Activated CD4-positive, alpha-beta T cell treated with anti-CD3 and anti-CD28 coated beads, Interleukin-10, Interleukin-2, amounts not matched to agents 100 ng/mL and 50 ng/mL, durations not matched to agents 16 hours and 8 hours (primary cell): ENCODE data around the gene MARCHF3.
"Not testable (repeated sequence)": the region's sequence is repeated elsewhere in the genome, so short reads cannot be mapped to it uniquely, and the experiment has no call there.

Source experiments
- DNase-seq: peaks from one replicate; pipeline ENCODE4 v3.0.0-alpha.2; 2020

MARCHF3 gene

GRCh38 chr5:127011153-127011552 is 19.2 kb downstream of the MARCHF3 start:
- DNase-seq, result no peak

DNA sequence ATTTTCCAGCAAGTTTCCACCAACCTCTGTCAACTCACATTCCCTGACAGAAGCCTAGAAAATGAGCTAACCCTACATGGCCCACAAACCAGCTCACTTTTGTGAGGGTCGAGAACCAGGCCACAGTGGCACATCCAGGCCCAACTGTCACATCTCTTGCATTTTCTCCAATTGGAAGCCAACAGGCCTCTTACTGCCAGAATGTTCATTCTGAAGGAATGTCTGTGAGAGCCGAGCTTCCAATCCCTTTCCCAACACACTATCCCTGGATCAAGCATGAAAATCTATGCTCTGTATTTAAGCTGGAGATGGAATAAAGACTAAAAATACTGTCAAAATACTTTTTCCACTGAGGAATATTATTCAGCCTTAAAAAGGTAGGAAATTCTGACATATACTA is 20.0 kb downstream of the MARCHF3 start:
- DNase-seq, result no peak

GRCh38 chr5:127009784-127010183 is 20.6 kb downstream of the MARCHF3 start:
- DNase-seq, result no peak

- DNase-seq, result no peak
Measured at GRCh38 chr5:127008300-127008975, 21.9 kb downstream of the MARCHF3 start.

DNA sequence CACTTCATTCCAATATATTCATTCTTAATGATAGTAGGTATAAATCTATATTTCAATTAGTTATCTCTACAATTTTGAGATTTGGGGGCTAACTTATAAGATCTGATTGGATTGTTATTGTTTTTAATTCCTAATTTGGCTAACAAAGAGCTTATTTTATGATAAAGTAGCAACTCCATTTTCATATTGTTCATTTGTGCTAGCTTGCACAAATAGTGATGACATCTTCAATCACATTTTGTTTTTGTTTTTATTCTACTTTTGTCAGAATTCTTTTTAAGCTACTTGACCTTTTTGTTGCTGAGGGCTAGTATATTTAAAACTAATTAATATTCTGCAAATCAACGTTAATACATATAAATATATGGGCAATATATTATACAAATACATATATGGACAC is 22.8 kb downstream of the MARCHF3 start:
- DNase-seq, result no peak

DNA sequence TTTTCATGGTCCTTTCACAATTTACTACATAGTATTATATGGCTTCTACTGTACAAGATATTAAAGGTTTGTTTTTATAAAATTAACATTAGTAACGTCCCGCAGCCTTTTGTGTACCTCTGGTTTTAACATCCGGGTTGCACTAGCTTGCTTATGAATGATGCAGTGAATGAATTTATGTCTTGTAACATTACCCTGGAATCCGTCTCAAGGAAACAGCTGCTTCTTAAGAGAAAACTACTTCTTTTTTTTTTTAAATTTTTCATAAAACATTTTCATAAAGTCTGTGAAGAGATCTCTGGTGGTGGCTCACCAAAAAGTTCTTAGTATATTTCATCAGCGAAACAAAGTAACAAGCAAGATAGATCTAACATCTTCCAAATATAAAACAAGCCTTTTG is 23.6 kb downstream of the MARCHF3 start:
- no peak for DNase-seq

- not testable (repeated sequence) for DNase-seq
Measured at GRCh38 chr5:127005282-127005681, 25.1 kb downstream of the MARCHF3 start.

- no peak for DNase-seq
Measured at GRCh38 chr5:127004721-127005120, 25.6 kb downstream of the MARCHF3 start.

DNA sequence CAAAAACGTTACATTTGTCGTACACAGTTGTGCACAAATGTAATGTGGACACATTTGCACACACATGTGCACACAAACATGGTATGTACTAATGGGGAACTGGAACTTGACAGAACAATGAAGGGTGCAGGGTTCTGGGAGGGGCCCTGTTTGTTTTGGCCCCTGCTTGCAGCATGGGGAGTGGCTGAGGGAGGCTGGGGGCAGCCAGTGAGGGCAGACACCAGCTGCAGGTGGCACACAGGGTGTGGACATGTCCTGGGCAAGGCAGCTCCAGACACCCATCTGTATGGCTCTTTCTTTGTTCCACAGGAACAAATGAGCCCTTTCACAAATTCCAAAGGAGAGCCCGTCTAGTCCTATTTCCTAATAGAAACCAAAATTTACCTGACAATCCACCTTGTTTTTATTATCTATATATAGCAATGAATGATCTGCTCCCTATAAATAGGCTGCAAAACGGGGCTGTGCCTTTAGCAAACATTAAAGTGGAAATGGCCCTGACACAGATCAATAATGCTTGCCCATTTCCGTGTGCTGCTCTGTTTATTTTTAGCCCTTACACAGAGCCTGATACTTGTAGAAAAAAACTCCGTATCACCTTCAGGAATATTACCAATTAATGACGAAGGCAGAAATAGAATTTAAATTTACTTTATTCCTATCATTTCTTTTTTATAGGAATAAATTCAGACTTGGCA is 26.4 kb downstream of the MARCHF3 start:
- no peak for DNase-seq

DNA sequence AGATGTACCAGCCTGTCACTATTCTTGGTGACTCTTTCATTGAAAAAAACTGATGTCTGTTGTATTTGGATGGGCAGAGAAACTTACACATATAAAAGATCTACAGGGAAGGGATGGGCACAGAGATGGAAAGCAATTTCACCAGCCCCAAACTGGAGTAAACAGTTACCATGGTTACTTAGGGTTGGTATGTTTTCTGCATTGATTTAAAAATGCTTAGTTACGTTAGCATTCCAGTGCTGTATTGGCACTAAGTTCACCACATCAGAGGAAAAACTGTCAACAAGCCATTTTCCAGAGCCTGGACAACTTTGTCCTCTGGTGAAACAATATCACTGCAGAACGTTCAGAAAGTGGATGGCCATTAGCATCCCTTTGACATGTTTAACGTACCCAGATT is 28.0 kb downstream of the MARCHF3 start:
- DNase-seq, result no peak

DNA sequence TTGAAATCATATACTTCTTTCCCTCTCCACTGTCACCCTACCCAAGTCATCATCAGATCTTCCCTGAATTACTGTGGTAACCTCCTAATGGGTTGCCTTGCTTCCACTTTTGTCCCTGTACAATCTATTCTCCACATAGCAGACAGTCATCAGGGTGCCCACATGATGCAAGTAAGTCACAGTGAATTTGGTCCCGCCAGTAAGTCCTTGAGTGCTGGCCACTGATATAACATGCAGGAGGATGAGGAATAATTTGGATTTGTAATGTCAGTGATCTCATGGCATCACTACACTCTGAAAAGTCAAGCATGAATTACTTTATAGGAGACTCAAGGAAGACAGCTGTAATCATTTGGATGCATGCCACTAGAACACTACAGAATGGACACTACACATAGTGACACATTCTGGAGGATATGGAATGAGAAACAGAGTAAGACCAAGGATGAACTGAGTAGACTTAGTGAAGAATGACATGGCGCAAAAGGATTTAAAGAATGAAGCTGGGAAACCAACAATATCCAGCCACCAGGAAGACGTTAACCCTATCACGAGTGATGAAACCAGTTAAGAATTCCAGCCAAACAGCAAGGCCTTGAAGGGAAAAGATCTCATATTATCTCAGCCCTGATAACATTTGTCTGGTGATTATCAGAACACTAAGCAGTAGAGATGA is 28.6 kb downstream of the MARCHF3 start:
- DNase-seq, result no peak

- DNase-seq, result no peak
Measured at GRCh38 chr5:126998895-126999570, 31.3 kb downstream of the MARCHF3 start.

GRCh38 chr5:126998201-126998631 is 32.1 kb downstream of the MARCHF3 start:
- DNase-seq, result no peak

GRCh38 chr5:126995689-126996088 is 34.7 kb downstream of the MARCHF3 start:
- DNase-seq, result no peak

DNA sequence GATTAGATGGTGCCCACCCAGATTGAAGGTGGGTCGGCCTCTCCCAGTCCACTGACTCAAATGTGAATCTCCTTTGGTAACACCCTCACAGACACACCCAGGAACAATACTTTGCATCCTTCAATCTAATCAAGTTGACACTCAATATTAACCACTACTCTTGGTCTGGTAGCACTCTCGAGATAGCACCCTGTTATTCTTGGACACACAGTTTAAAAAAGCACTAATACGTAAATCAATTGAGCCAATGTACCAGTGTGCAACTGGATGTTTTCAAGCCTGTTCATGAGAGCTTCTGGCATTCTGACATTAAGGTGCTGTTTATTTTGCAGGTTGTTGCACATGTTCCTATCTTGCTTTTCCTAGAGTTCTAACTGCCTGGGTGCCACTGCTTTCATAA is 35.3 kb downstream of the MARCHF3 start:
- DNase-seq, result no peak

- no peak for DNase-seq
Measured at GRCh38 chr5:126994485-126994884, 35.9 kb downstream of the MARCHF3 start.

DNA sequence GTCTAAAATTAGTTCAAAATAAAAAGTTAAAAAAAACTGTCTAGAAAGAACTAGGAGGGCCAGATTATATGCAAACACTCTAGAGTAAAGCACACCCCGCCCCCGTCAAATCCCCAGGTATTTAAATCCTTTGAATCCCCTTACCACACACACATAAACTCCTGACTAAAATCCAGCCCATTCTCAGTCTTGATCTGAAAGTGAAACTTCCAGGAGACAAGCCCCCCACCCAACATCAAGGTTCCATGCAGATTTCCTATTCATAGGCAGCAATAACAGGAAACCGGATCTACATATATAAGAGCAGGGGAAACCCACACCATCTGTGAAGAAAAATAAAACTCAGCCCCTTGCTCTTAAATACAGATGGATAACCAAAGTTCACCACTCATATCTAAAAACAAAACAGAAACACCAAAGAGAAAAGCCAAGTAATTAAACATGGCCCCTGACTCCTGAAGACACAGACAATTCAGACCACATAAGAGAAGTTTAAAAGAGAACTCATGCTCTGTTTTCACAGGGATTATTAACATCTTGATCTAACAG is 42.3 kb downstream of the MARCHF3 start:
- peak; percentile 48 for DNase-seq

DNA sequence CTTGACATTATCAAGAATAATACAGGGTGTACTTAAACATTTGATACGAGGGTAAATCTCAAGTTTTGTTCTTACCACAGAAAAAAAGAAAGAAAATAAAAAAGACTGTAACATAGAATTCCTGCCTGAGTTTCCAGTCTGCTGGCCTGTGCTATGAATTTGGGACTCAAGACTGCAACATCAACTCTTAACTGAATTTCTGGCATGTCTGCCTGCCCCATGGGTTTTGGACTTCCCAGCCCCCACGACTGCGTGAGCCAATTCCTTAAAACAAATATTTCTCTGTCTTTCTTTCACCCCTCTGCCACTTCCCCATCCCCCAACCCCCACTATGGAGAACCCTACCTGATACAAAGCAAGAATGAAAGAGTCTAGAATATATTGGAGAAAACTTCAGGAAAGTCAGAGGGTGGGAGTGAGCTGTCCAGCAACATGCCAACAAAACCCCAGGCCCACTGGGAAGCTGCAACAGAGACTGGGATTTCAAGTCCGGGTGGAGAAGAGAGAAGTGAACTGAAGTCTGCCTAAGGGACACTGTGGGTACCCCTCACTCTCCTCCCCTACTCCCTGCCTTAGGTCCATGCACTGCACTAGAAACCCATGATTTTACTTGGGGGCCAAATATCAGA is 43.0 kb downstream of the MARCHF3 start:
- DNase-seq, result no peak

DNA sequence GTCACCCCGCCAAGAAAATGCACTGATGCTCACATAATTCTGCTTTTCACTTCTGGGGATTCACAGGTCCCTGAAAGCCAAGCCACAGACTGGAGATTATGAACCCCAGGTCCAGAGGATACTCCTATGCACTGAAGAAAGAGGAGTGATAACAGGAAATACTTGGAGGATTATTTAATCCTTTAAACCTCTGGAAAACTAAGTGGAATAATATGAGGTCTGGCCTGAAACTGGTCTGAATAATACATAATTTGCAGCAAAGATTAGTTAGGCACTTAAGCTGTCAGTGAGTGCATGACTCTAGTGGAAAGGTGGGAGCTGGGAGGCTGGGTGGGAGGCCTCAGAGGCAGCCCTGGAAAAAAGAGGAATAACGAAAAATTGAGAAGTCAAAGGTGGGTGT is 45.7 kb downstream of the MARCHF3 start:
- DNase-seq, result no peak

GRCh38 chr5:126983874-126984266 is 46.5 kb downstream of the MARCHF3 start:
- DNase-seq, result no peak

DNA sequence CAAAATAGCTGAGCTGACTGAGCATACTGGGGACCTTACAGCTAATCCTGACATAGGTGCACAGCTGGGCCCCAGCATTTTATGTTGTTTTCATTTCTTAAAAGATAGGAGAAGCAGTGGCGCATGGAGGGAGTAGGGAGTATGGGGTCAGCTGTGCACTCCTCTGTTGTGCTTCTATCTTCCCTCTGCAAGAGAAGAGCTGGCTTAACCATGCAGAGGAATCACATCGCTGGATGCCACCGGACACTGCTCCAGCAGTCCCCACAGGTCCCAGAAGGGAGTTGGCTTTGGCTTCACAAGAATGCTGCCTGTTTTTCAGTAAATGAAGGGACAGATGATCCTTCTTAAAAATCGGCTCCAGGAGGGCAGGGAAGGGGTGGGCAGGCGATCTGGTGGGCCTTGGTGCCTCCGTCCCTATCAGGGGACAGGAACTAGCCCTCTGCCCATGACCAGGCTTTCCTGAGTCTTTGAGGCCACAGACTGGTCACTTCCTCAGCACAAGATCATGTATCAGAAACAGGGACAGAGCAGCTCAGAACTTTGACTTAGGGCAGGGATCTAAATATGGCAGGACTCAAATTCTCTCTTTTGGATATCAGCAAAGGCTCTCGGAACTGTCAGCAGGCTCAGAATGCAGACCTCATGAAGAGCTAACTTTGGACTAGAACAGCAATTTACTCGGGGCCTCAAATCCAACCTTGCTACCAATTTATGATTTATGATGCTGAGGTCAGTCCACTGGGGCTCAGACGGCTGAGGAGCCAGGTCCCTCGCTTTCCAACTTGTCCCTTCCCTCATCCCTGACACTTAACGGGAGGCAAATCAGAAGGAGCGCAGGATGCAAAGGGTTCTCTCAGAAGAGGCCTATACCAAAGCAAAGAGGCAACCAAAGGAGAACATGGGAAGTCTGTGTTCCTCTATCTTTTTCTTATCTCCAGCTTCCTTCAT is 47.2 kb downstream of the MARCHF3 start:
- DNase-seq, result no peak

DNA sequence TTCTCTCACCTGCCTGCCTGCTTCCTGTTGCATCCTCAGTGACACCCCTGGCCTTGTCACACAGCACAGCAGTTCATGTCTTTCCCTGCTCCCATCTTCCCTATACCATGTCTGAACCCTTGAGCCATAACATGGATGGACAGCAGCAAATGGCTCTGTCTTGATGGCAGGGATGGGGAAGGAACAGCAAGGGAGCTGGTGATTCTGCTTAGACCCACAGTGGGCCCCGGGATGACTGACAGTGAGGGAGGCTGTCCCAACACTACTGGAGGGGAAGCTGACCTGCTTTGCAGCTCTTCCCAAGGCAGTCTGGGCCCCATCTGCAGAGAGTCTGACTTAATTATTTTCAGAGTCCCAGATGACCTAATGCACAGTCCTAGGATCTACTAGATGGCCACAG is 48.2 kb downstream of the MARCHF3 start:
- no peak for DNase-seq
